Measurements from ENCODE around the gene EXOC6B.

The EXOC6B gene

DNA sequence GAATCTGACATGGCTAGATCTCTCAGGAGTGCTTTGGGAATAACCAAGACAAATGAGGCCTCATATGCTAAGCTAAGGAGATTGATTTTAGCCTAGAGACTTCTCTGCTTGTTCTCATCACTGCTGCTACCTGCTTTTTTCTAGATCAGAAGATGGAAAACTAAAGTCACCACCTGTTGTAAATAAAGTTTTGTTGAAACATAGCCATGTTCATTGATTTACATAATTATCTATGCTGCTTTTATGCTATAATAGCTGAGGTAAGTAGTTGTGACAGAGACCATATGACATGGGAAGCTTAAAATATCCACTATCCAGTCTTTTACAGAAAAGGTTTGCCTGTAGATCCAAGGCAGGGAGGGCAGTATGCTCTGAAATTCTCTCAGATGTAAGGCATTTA lies 632.1 kb downstream of the EXOC6B start:
- no peak overlapping the region for H3K27ac ChIP-seq
- TF ChIP-seq, protein P1, sequence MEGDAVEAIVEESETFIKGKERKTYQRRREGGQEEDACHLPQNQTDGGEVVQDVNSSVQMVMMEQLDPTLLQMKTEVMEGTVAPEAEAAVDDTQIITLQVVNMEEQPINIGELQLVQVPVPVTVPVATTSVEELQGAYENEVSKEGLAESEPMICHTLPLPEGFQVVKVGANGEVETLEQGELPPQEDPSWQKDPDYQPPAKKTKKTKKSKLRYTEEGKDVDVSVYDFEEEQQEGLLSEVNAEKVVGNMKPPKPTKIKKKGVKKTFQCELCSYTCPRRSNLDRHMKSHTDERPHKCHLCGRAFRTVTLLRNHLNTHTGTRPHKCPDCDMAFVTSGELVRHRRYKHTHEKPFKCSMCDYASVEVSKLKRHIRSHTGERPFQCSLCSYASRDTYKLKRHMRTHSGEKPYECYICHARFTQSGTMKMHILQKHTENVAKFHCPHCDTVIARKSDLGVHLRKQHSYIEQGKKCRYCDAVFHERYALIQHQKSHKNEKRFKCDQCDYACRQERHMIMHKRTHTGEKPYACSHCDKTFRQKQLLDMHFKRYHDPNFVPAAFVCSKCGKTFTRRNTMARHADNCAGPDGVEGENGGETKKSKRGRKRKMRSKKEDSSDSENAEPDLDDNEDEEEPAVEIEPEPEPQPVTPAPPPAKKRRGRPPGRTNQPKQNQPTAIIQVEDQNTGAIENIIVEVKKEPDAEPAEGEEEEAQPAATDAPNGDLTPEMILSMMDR (conservative IDR thresholded peaks at IDR 0.05): no peak

DNA sequence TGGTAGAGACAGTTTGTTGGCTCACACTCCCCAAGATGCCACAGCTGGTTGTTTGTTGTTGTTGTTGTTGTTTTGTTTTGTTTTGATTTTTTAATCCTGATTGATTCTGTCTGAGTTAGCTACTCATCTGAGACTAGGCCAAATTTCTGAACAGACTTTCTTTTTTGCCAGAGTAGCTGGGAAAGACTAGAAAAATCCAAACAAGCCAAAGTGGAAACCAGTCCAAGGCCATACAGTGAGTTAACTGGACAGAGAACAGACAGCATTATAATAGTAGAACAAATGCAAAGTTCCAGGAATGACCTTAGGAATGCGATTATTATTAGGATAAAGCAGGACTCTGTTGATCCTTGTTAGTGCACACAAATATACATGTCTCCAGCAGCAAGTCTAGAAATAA lies 634.4 kb downstream of the EXOC6B start:
- no peak overlapping the region for H3K27ac ChIP-seq
- TF ChIP-seq, protein P1 (conservative IDR thresholded peaks at IDR 0.05): no peak

GRCh38 chr2:72185206-72185605 lies 640.6 kb downstream of the EXOC6B start:
- TF ChIP-seq, protein P1 (conservative IDR thresholded peaks at IDR 0.05): no peak
- H3K27ac ChIP-seq: no peak overlapping the region

- H3K27ac ChIP-seq: no peak overlapping the region
- TF ChIP-seq, protein P1 (conservative IDR thresholded peaks at IDR 0.05): no peak
Observed at GRCh38 chr2:72183466-72183865, 642.4 kb downstream of the EXOC6B start.

GRCh38 chr2:72183016-72183415 lies 642.8 kb downstream of the EXOC6B start:
- TF ChIP-seq, protein P1 (conservative IDR thresholded peaks at IDR 0.05): no peak
- no peak overlapping the region for H3K27ac ChIP-seq

DNA sequence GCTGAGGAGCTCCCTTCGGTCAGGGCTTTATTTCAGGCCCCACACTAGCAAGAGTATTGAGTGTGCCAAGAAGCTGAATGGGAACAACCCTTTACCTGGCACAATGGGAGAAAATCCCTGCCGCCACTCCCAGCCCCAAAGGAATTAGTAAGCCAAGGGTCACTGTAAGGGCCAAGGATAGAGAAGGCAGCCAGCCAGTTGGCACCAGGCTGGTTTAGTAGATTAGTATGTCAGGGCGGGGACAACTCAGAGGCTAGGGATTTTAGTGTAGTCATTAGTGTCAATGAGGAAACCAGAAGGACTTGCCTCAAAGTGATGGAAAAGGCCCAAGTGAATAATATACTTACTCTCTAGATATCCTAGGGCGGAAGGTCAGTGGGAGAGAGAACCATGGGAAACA lies 643.3 kb downstream of the EXOC6B start:
- TF ChIP-seq, protein P1 (conservative IDR thresholded peaks at IDR 0.05): no peak
- no peak overlapping the region for H3K27ac ChIP-seq

GRCh38 chr2:72181616-72182015 lies 644.2 kb downstream of the EXOC6B start:
- H3K27ac ChIP-seq: no peak overlapping the region
- TF ChIP-seq, protein P1 (conservative IDR thresholded peaks at IDR 0.05): no peak

GRCh38 chr2:72180351-72180750 lies 645.5 kb downstream of the EXOC6B start:
- TF ChIP-seq, protein P1 (conservative IDR thresholded peaks at IDR 0.05): no peak
- no peak overlapping the region for H3K27ac ChIP-seq

Data from VCaP (cell line).